ENCODE data around the gene RBFA. TPM values are rescaled to one million over a fixed set of nuclear protein-coding genes. Genes with fewer than 3 reads are reported as not detected.

RBFA gene
- total RNA-seq, 1 experiment from 2014 or later: 39.5 TPM

GRCh38 chr18:80074697-80075096 is 40.5 kb downstream of the RBFA start:
- DNase-seq (ENCODE audit: low spot score): no peak

GRCh38 chr18:80075940-80076339 is 41.7 kb downstream of the RBFA start:
- ChIA-PET POLR2A (ENCODE audit: low non-redundant PET) (no interaction called here), CTCF (no interaction called here)
- DNase-seq (ENCODE audit: low spot score): no peak
- H3K36me3 ChIP-seq (ENCODE audit: insufficient read depth, low read length, poor library complexity, severe bottlenecking): no peaks in the 10 kb centered on the region
- no peak overlapping the region for H3K4me3 ChIP-seq (ENCODE audit: low read depth, low read length, poor library complexity, severe bottlenecking)
- H3K27me3 ChIP-seq (replicated peaks; ENCODE audit: insufficient read depth, low read depth, low read length, poor library complexity): no peaks in the 10 kb centered on the region
- TF ChIP-seq CTCF (conservative IDR thresholded peaks at IDR 0.05; ENCODE audit: low read depth, low read length) (no peak), EZH2 (IDR thresholded peaks at IDR 0.05; ENCODE audit: borderline replicate concordance, low read depth, low read length, poor library complexity, severe bottlenecking) (no peak)
- intact Hi-C loops (cut with micrococcal nuclease; ENCODE audit: unreplicated experiment): no loop called here
- no peak overlapping the region for H3K27ac ChIP-seq (ENCODE audit: low read depth, low read length, poor library complexity, severe bottlenecking)
- BruUV-seq (replicated peaks): no TSS peak
- H3K4me1 ChIP-seq (ENCODE audit: insufficient read depth, low read length, poor library complexity, severe bottlenecking): no peaks in the 10 kb centered on the region
- H3K9me3 ChIP-seq (ENCODE audit: low read depth, low read length, poor library complexity, severe bottlenecking): no peaks in the 10 kb centered on the region

More at GRCh38 chr18:80074697-80075096, 40.5 kb downstream of the RBFA start:
- ChIA-PET POLR2A (ENCODE audit: low non-redundant PET) (no interaction called here), CTCF (no interaction called here)
- Histone ChIP-seq H3K9me3 (ENCODE audit: low read depth, low read length, poor library complexity, severe bottlenecking) (no peaks in the 10 kb centered on the region), H3K4me1 (ENCODE audit: insufficient read depth, low read length, poor library complexity, severe bottlenecking) (no peaks in the 10 kb centered on the region), H3K36me3 (ENCODE audit: insufficient read depth, low read length, poor library complexity, severe bottlenecking) (no peaks in the 10 kb centered on the region), H3K4me3 (ENCODE audit: low read depth, low read length, poor library complexity, severe bottlenecking) (no peak overlapping the region), H3K27me3 (replicated peaks; ENCODE audit: insufficient read depth, low read depth, low read length, poor library complexity) (no peaks in the 10 kb centered on the region), H3K27ac (ENCODE audit: low read depth, low read length, poor library complexity, severe bottlenecking) (no peak overlapping the region)
- BruUV-seq (replicated peaks): no TSS peak
- intact Hi-C loops (cut with micrococcal nuclease; ENCODE audit: unreplicated experiment): no loop called here
- no peak for TF ChIP-seq CTCF (conservative IDR thresholded peaks at IDR 0.05; ENCODE audit: low read depth, low read length)
- TF ChIP-seq EZH2 (IDR thresholded peaks at IDR 0.05; ENCODE audit: borderline replicate concordance, low read depth, low read length, poor library complexity, severe bottlenecking): no peak

DNA sequence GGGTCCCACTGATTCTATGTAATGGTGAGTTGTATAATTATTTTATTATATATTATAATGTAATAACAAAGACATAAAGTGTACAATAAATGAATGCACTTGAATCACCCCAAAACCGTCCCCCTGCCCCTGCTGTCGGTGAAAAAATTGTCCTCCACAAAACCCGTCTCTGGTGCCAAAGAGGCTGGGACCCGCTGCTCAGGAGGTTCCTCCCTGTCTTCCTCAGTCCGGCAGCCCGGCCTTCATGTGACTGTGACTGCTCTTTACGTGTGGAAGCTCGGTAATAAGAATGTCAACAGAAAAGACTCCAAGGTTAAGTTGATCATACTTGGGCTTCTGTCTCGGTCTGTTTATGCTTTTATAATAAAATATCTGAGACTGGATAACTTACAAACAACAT is 42.1 kb downstream of the RBFA start:
- TF ChIP-seq CTCF (conservative IDR thresholded peaks at IDR 0.05; ENCODE audit: low read depth, low read length) (no peak), EZH2 (IDR thresholded peaks at IDR 0.05; ENCODE audit: borderline replicate concordance, low read depth, low read length, poor library complexity, severe bottlenecking) (no peak)
- Histone ChIP-seq H3K36me3 (ENCODE audit: insufficient read depth, low read length, poor library complexity, severe bottlenecking) (no peaks in the 10 kb centered on the region), H3K27ac (ENCODE audit: low read depth, low read length, poor library complexity, severe bottlenecking) (no peak overlapping the region), H3K4me3 (ENCODE audit: low read depth, low read length, poor library complexity, severe bottlenecking) (no peak overlapping the region), H3K9me3 (ENCODE audit: low read depth, low read length, poor library complexity, severe bottlenecking) (no peaks in the 10 kb centered on the region), H3K27me3 (replicated peaks; ENCODE audit: insufficient read depth, low read depth, low read length, poor library complexity) (no peaks in the 10 kb centered on the region), H3K4me1 (ENCODE audit: insufficient read depth, low read length, poor library complexity, severe bottlenecking) (no peaks in the 10 kb centered on the region)
- intact Hi-C loops (cut with micrococcal nuclease; ENCODE audit: unreplicated experiment): no loop called here
- ChIA-PET POLR2A (ENCODE audit: low non-redundant PET) (no interaction called here), CTCF (no interaction called here)
- no TSS peak for BruUV-seq (replicated peaks)
- no peak for DNase-seq (ENCODE audit: low spot score)
